ENCODE measurements around the gene ANAPC5. TPM values are rescaled to one million over a fixed set of nuclear protein-coding genes. Genes with fewer than 3 reads are reported as not detected.

Gene ANAPC5
- total RNA-seq, 3 donors from 2014 or later (not counting 1 experiment from before 2014, with no cell fraction given), result 134 to 171 (median 163) TPM

DNA sequence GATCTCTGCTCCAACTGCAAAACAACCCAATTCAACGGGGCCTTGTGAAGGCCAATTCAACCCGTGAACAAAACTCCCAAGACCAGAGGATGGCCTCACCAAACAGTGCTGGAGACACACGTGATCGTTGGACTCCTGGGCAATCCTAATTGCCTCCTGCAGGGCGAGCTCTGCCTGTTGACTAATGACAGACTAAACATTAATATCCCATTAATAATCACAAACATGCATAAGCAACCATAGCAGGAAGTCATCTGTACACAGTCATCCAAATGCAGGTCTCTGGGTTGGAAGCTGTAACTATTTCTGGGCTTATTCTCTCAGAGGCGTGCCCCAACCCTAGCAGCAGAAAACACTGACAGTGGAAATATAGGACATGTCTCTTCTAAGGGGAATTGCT lies 21.0 kb downstream of the ANAPC5 start:
- intact Hi-C loops (cut with micrococcal nuclease), result loop anchor here (10.0 kb wide), 1 partner anchor 354 kb away; no protein-coding TSS in a partner anchor
- Mint-ChIP-seq H3K36me3 (peaks cover 7% of the 10 kb centered on the region), H3K4me3 (no peak overlapping the region), H3K4me1 (peaks cover 0 to 7% of the 10 kb centered on the region in 2 donors), H3K27ac (no peak overlapping the region), H3K9me3 (no peaks in the 10 kb centered on the region), H3K27me3 (ENCODE audit: low read depth in 2 of 2) (no peaks in the 10 kb centered on the region)
- no peak for ATAC-seq
- TF ChIP-seq, protein P1, sequence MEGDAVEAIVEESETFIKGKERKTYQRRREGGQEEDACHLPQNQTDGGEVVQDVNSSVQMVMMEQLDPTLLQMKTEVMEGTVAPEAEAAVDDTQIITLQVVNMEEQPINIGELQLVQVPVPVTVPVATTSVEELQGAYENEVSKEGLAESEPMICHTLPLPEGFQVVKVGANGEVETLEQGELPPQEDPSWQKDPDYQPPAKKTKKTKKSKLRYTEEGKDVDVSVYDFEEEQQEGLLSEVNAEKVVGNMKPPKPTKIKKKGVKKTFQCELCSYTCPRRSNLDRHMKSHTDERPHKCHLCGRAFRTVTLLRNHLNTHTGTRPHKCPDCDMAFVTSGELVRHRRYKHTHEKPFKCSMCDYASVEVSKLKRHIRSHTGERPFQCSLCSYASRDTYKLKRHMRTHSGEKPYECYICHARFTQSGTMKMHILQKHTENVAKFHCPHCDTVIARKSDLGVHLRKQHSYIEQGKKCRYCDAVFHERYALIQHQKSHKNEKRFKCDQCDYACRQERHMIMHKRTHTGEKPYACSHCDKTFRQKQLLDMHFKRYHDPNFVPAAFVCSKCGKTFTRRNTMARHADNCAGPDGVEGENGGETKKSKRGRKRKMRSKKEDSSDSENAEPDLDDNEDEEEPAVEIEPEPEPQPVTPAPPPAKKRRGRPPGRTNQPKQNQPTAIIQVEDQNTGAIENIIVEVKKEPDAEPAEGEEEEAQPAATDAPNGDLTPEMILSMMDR (IDR thresholded peaks at IDR 0.05), result no peak
- Histone ChIP-seq H3K9me3 (ENCODE audit: control insufficient read depth, insufficient read depth, low read length) (no peaks in the 10 kb centered on the region), H3K4me3 (ENCODE audit: low read length) (no peak overlapping the region), H3K4me1 (ENCODE audit: control insufficient read depth, insufficient read depth, low read length) (no peaks in the 10 kb centered on the region), H3K27me3 (ENCODE audit: control insufficient read depth, insufficient read depth, low read length) (no peaks in the 10 kb centered on the region), H3K36me3 (ENCODE audit: control insufficient read depth, insufficient read depth, low read length) (peaks cover 83% of the 10 kb centered on the region), H3K27ac (ENCODE audit: low read length) (no peak overlapping the region)
- DNase-seq, result no peak
- WGBS (ENCODE audit: insufficient coverage), result 97% methylated on average over 6 of the region's 6 CpGs

DNA sequence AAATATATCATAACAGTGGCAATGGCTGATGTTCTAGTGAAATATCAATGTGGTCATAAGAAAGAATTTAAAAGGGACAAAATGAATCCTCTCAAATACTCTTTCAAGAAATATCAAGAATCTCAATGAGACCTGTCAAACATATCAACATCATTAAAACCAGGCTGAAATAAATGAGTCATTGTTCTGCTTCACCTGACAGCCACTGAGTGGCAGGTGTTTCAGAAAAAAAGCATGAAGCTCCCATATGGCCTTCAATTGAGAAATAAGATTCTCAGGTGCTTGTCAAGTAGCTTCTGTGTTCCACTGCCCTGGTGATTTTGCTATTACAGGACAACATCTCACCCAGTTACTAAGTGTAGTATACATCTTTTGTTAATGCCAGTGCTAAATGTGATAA lies 21.5 kb downstream of the ANAPC5 start:
- Mint-ChIP-seq H3K4me1 (peaks cover 0 to 7% of the 10 kb centered on the region in 2 donors), H3K4me3 (no peak overlapping the region), H3K27ac (no peak overlapping the region), H3K36me3 (peaks cover 7% of the 10 kb centered on the region), H3K9me3 (no peaks in the 10 kb centered on the region), H3K27me3 (ENCODE audit: low read depth in 2 of 2) (no peaks in the 10 kb centered on the region)
- TF ChIP-seq, protein P1 (IDR thresholded peaks at IDR 0.05), result no peak
- H3K4me3 ChIP-seq (ENCODE audit: low read length), result no peak overlapping the region
- no peaks in the 10 kb centered on the region for H3K27me3 ChIP-seq (ENCODE audit: control insufficient read depth, insufficient read depth, low read length)
- intact Hi-C loops (cut with micrococcal nuclease), result loop anchor here (10.0 kb wide), 1 partner anchor 354 kb away; no protein-coding TSS in a partner anchor
- no peak overlapping the region for H3K27ac ChIP-seq (ENCODE audit: low read length)
- ATAC-seq (no peak), DNase-seq (no peak)
- no peaks in the 10 kb centered on the region for H3K4me1 ChIP-seq (ENCODE audit: control insufficient read depth, insufficient read depth, low read length)
- H3K36me3 ChIP-seq (ENCODE audit: control insufficient read depth, insufficient read depth, low read length), result peaks cover 86% of the 10 kb centered on the region
- no peaks in the 10 kb centered on the region for H3K9me3 ChIP-seq (ENCODE audit: control insufficient read depth, insufficient read depth, low read length)

DNA sequence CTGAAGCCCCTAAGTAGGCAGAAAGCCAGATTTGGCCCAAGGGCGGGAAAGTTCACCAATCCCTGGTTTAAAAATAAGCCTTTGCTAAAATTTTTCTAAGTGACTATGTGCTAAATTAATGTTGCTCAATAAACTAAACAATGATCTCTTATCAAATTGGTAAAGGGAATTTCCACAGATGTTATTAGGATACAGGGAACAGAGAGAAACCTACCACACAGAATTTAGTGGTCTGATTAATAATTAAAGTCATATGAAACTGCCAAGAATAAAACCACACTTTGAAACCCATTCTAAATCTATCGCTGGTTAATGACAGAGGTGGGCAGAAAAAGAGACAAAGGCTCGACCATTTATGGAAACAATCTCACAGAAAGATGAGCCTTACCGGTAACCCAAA lies 22.0 kb downstream of the ANAPC5 start:
- intact Hi-C loops (cut with micrococcal nuclease), result loop anchor here (10.0 kb wide), 1 partner anchor 355 kb away; no protein-coding TSS in a partner anchor
- Mint-ChIP-seq H3K27me3 (ENCODE audit: low read depth in 2 of 2) (no peaks in the 10 kb centered on the region), H3K4me1 (peaks cover 0 to 7% of the 10 kb centered on the region in 2 donors), H3K36me3 (peaks cover 7% of the 10 kb centered on the region), H3K27ac (no peak overlapping the region), H3K4me3 (no peak overlapping the region), H3K9me3 (no peaks in the 10 kb centered on the region)
- WGBS (ENCODE audit: insufficient coverage), result 96% methylated on average over 4 of the region's 4 CpGs
- H3K4me1 ChIP-seq (ENCODE audit: control insufficient read depth, insufficient read depth, low read length), result no peaks in the 10 kb centered on the region
- no peak overlapping the region for H3K4me3 ChIP-seq (ENCODE audit: low read length)
- no peak overlapping the region for H3K27ac ChIP-seq (ENCODE audit: low read length)
- H3K9me3 ChIP-seq (ENCODE audit: control insufficient read depth, insufficient read depth, low read length), result no peaks in the 10 kb centered on the region
- H3K36me3 ChIP-seq (ENCODE audit: control insufficient read depth, insufficient read depth, low read length), result peaks cover 84% of the 10 kb centered on the region
- no peaks in the 10 kb centered on the region for H3K27me3 ChIP-seq (ENCODE audit: control insufficient read depth, insufficient read depth, low read length)
- DNase-seq (no peak), ATAC-seq (no peak)
- TF ChIP-seq, protein P1 (IDR thresholded peaks at IDR 0.05), result no peak

DNA sequence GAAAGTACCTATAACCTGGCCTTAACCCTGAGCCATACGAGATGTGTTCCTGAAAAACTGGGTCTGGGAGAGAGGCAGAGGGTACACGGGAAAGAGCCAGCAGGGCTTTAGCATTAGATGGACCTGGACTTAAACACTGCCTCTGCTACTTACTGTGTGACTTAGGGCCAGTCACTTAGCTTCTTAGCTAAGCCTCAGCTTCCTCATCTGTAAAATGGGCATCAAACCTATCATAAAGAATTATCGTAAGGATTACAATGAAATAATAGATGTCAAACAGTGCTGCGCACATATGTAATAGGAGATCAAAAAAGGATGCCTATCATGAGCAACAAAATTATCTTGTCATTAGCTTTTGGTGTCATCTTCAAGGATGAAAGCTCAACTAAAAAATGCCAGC lies 23.6 kb downstream of the ANAPC5 start:
- no peak overlapping the region for H3K27ac ChIP-seq (ENCODE audit: low read length)
- H3K4me1 ChIP-seq (ENCODE audit: control insufficient read depth, insufficient read depth, low read length), result no peaks in the 10 kb centered on the region
- H3K4me3 Mint-ChIP-seq, result no peak overlapping the region
- no peaks in the 10 kb centered on the region for H3K4me1 Mint-ChIP-seq
- H3K9me3 Mint-ChIP-seq, result no peaks in the 10 kb centered on the region
- TF ChIP-seq, protein P1 (IDR thresholded peaks at IDR 0.05), result no peak
- H3K36me3 Mint-ChIP-seq, result peaks cover 7% of the 10 kb centered on the region
- no peaks in the 10 kb centered on the region for H3K27me3 ChIP-seq (ENCODE audit: control insufficient read depth, insufficient read depth, low read length)
- no peaks in the 10 kb centered on the region for H3K27me3 Mint-ChIP-seq (ENCODE audit: low read depth in 2 of 2)
- ATAC-seq (no peak), DNase-seq (no peak)
- intact Hi-C loops (cut with micrococcal nuclease), result no loop called here
- no peak overlapping the region for H3K27ac Mint-ChIP-seq
- H3K36me3 ChIP-seq (ENCODE audit: control insufficient read depth, insufficient read depth, low read length), result peaks cover 87% of the 10 kb centered on the region
- H3K4me3 ChIP-seq (ENCODE audit: low read length), result no peak overlapping the region
- 95% methylated on average over 4 of the region's 4 CpGs for WGBS (ENCODE audit: insufficient coverage)
- H3K9me3 ChIP-seq (ENCODE audit: control insufficient read depth, insufficient read depth, low read length), result no peaks in the 10 kb centered on the region

All from natural killer cell (primary cell).